GM19240 (cell line): ENCODE measurements around the gene RBMY1F.
"Not testable (repeated sequence)": the region's sequence is repeated elsewhere in the genome, so short reads cannot be mapped to it uniquely, and the experiment has no call there.

Experiments used
- DNase-seq: peaks from one replicate; pipeline ENCODE4 v3.0.0; 2011; ENCODE audit warnings: low spot score; ENCODE audit not compliant: insufficient read length

Gene RBMY1F

GRCh38 chrY:22182823-22183222 is at the start of gene RBMY1F:
RBMY1F (minus strand) TSS chrY:22182923; CDS start chrY:22180969, 1,954 bp downstream.
- not testable (repeated sequence) for DNase-seq

GRCh38 chrY:22151144-22151543 is 31.6 kb downstream of the RBMY1F start:
- not testable (repeated sequence) for DNase-seq

- DNase-seq = not testable (repeated sequence)
These were observed 41.6 kb downstream of the RBMY1F start for GRCh38 chrY:22141011-22141695.

GRCh38 chrY:22134719-22135118 is 48.0 kb downstream of the RBMY1F start:
- not testable (repeated sequence) for DNase-seq

- DNase-seq = not testable (repeated sequence)
These were observed 52.2 kb downstream of the RBMY1F start for GRCh38 chrY:22130494-22130893.
